ENCODE data around the gene TADA2A.
"Not testable (repeated sequence)": the region's sequence is repeated elsewhere in the genome, so short reads cannot be mapped to it uniquely, and the experiment has no call there.

TADA2A gene

GRCh38 chr17:37400505-37400904, 6.2 kb upstream of the TADA2A start:
- DNase-seq (ENCODE audit: low read depth in 3 of 3): no peak

GRCh38 chr17:37405522-37405921, 1.2 kb upstream of the TADA2A start:
- not testable (repeated sequence) for DNase-seq (ENCODE audit: low read depth in 3 of 3)

GRCh38 chr17:37405955-37406634, 591 bp upstream of the TADA2A start:
- no peak for DNase-seq (ENCODE audit: low read depth in 3 of 3)

- not testable (repeated sequence) for DNase-seq (ENCODE audit: low read depth in 3 of 3)
These were observed 1.4 kb downstream of the TADA2A start for GRCh38 chr17:37408145-37408479.

GRCh38 chr17:37410357-37410756, 3.7 kb downstream of the TADA2A start:
- DNase-seq (ENCODE audit: low read depth in 3 of 3): no peak

GRCh38 chr17:37413875-37414519, 7.3 kb downstream of the TADA2A start:
- no peak for DNase-seq (ENCODE audit: low read depth in 3 of 3)

- no peak for DNase-seq (ENCODE audit: low read depth in 3 of 3)
These were observed 11.2 kb downstream of the TADA2A start for GRCh38 chr17:37417852-37418251.

GRCh38 chr17:37422971-37423625, 16.4 kb downstream of the TADA2A start:
- no peak for DNase-seq (ENCODE audit: low read depth in 3 of 3)

- no peak for DNase-seq (ENCODE audit: low read depth in 3 of 3)
These were observed 18.6 kb downstream of the TADA2A start for GRCh38 chr17:37425268-37425667.

- no peak for DNase-seq (ENCODE audit: low read depth in 3 of 3)
These were observed 22.4 kb downstream of the TADA2A start for GRCh38 chr17:37429039-37429438.

GRCh38 chr17:37429453-37429852, 22.8 kb downstream of the TADA2A start:
- DNase-seq (ENCODE audit: low read depth in 3 of 3): no peak

- no peak for DNase-seq (ENCODE audit: low read depth in 3 of 3)
These were observed 23.5 kb downstream of the TADA2A start for GRCh38 chr17:37430051-37430627.

- DNase-seq (ENCODE audit: low read depth in 3 of 3): no peak
These were observed 26.0 kb downstream of the TADA2A start for GRCh38 chr17:37432671-37433070.

GRCh38 chr17:37438141-37438540, 31.5 kb downstream of the TADA2A start:
- no peak for DNase-seq (ENCODE audit: low read depth in 3 of 3)

GRCh38 chr17:37440424-37440823, 33.7 kb downstream of the TADA2A start:
- no peak for DNase-seq (ENCODE audit: low read depth in 3 of 3)

GRCh38 chr17:37441369-37442014, 34.8 kb downstream of the TADA2A start:
- DNase-seq (ENCODE audit: low read depth in 3 of 3): not testable (repeated sequence)

GRCh38 chr17:37446027-37446426, 39.3 kb downstream of the TADA2A start:
- no peak for DNase-seq (ENCODE audit: low read depth in 3 of 3)

GRCh38 chr17:37447641-37448040, 41.0 kb downstream of the TADA2A start:
- no peak for DNase-seq (ENCODE audit: low read depth in 3 of 3)

- DNase-seq (ENCODE audit: low read depth in 3 of 3): no peak
These were observed 43.4 kb downstream of the TADA2A start for GRCh38 chr17:37450112-37450511.

- DNase-seq (ENCODE audit: low read depth in 3 of 3): not testable (repeated sequence)
These were observed 51.1 kb downstream of the TADA2A start for GRCh38 chr17:37457801-37458200.

- no peak for DNase-seq (ENCODE audit: low read depth in 3 of 3)
These were observed 52.1 kb downstream of the TADA2A start for GRCh38 chr17:37458805-37459204.

GRCh38 chr17:37461668-37462067, 55.0 kb downstream of the TADA2A start:
- DNase-seq (ENCODE audit: low read depth in 3 of 3): no peak

Data from stimulated activated CD4-positive, alpha-beta T cell treated with anti-CD3 and anti-CD28 coated beads, TNF-alpha, amount 100 ng/mL, for 4 hours (primary cell).